Caki2 (cell line): Measurements from ENCODE around the gene TKFC. TPM values are rescaled to one million over a fixed set of nuclear protein-coding genes. Genes with fewer than 3 reads are reported as not detected.
A peak's percentile ranks its signal among the peaks of the same experiment; 100 is the strongest.

Experiments
- DNase-seq: peaks from one replicate; pipeline ENCODE4 v3.0.0-alpha.2; 2015; ENCODE audit warnings: low read depth
- in situ Hi-C: cut with HindIII; loops from 2 replicates; pipeline ENCODE4 v1.10.0; 2016; ENCODE audit warnings: low sequenced_read_pairs, low pct_unique_long_range_greater_than_20kb, mixed read lengths
- total RNA-seq: library from RNA; depleted of rRNA; stranded (reverse); fragments of >200 nt; shearing (Covaris generic); gene quantifications from 2 replicates; pipeline ENCODE4 v1.2.3, GENCODE V29; 2014; ENCODE audit warnings: low replicate concordance

The TKFC gene
- total RNA-seq, 1 experiment from 2014 or later, result 73.5 TPM

DNA sequence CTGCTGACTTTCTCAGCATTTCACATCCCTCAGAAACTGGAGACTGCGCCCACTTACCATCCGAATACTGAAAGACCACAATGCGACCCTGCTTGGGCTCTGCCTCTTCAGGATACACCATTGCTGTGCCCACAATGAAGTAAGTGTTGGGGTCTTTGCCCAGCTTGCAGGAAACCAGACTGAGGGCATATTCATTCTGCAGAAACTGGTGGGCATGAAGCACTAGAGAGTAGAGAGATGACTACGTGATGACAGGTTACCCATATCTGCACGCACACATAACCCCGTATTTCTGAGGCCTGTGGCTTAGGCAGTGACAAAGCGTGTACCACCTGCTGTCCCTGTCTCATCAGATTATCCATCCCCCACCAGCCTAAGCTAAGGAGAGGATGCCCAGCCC, 23.3 kb upstream of the TKFC start:
- no peak for DNase-seq
- in situ Hi-C loops, result no loop called here

DNA sequence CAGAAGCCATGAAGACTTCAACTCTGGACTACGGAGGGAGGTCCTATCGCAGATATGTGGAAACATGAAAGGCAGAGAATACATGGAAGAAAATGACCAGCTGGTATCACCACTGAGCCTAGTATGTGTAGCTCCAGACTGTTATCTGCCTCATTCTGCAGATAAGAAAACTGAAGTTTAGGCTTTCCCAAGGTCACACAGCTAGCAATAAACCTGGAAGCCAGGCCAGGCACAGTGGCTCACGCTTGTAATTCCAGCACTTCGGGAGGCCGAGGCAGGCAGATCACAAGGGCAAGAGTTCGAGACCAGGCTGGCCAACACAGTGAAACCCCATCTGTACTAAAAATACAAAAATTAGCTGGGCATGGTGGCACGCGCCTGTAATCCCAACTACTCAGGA, 22.3 kb upstream of the TKFC start:
- DNase-seq, result no peak
- in situ Hi-C loops, result no loop called here

GRCh38 chr11:61315260-61315659, 17.8 kb upstream of the TKFC start:
- in situ Hi-C loops, result no loop called here
- peak; percentile 19 for DNase-seq

- in situ Hi-C loops, result no loop called here
Observed at GRCh38 chr11:61325649-61326414, 7.2 kb upstream of the TKFC start.

DNA sequence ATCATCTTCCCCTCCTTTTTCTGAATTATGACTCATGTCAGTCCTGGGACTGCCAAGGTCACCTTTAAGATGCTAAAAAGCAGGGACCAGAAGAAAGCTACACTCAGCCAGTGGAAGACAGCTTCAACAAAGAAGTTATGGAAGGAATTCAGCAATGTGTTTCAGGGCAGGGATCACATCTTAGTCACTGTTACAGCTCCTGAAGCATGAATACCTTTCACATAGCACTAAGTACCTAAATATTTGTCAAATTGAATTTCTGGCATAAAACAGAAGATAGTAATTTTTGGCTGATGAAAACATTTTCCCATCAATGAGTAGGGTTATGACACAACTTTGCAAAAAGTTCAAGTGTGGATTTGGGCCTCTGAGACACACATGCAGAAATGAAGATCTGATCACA, 5.4 kb upstream of the TKFC start:
- in situ Hi-C loops, result no loop called here
- DNase-seq, result no peak

More at GRCh38 chr11:61325649-61326414, 7.2 kb upstream of the TKFC start:
- no peak for DNase-seq

DNA sequence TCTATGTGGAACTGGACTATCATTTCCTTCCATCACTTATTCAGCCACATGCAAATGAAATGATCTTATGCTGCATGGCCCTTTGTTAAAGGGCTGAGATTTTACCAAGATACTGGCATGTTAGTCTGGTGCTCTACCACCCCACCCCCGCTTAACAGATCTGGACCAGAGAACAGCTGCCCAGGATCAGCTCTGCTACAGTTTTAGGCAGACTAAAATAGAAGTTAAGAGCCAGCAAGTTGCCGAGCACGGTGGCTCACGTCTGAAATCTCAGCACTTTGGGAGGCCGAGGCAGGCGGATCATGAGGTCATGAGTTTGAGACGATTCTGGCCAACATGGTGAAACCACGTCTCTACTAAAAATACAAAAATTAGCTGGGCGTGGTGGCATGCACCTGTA, 4.7 kb upstream of the TKFC start:
- DNase-seq, result no peak
- in situ Hi-C loops, result no loop called here

- DNase-seq, result no peak
- in situ Hi-C loops, result no loop called here
Observed at GRCh38 chr11:61329871-61330270, 3.2 kb upstream of the TKFC start.

DNA sequence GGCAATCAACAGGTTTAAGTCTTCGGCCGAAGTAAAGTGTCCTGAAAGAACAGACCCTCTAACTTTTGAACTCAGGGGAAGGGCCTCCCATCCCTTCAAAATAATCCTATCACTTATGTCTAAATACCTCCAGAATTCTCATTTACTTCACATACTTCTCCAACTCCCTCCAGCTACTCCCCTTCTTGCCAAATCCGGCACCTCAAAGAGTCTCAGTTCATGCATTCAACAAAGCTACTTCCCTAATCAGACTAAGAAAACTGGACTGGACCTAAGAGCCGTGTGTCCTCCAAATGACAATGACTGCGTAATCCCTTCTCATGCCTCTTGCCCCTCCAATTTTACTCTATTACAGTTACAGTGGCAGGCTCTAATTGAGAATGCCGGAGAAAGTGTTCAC, 1.4 kb upstream of the TKFC start:
- no peak for DNase-seq
- in situ Hi-C loops, result no loop called here

- in situ Hi-C loops, result no loop called here
- no peak for DNase-seq
Observed at GRCh38 chr11:61332281-61332796, 689 bp upstream of the TKFC start.

DNA sequence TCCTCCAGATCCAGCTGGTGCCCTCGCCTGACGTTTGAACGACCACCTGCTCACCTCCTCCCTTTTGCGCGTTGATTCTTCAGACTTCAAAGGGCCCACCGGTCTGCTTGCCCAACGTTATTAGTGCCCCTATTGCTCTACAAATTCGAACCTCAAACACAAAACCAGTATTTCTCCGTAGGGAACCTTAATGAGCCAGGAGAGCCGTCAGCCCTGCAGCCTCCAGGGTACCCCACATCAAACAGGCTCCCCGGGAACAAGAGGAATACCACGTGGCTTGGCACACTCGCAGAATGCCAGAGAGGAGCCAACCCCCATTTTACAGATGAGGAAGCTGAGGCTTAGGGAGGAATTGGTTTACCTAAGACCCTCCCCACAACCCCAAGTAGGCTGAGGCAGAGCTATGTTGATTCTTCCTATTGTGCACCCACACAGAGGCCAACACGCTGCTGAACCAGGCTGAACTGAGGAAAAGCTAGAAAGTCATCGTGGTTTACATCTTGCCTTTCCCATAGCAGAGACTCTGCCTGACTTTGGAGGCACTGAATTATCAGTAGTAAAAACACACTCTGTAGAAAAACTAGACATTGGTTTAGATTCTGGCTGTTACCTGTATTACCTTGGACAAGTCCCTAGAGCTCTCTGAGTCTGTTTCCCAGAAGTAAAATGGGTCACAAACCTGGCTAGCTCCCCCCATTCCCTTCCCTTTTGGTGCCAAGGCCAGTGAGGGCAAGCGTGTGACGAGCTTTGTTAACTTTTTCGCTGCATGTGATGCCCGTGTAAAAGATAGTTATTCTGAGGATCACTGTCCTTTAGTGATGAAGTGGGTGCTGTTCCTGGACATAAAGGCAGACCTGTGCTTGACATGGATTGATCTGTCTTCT, 764 bp downstream of the TKFC start:
- in situ Hi-C loops, result no loop called here
- no peak for DNase-seq

- in situ Hi-C loops, result no loop called here
- peak; percentile 14 for DNase-seq
Observed at GRCh38 chr11:61334434-61335354, 1.7 kb downstream of the TKFC start.

DNA sequence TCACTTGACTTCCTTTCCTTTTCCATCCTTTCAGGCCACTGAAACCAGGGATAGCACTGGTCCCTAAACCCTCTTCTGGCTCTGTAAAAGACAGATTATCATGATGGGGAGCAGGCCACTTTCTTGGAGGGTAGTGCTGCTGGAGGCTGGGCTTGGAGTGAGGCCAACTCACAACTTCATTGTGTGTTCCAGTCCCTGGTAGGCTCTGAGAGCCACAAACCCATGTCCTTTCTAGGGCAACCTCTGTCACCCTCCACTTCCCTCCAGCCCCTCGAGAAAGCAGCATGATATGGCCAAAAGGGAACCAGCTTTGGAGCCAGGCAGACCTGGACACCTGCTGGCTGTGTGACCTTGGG, 2.3 kb downstream of the TKFC start:
- in situ Hi-C loops, result no loop called here
- DNase-seq, result no peak

DNA sequence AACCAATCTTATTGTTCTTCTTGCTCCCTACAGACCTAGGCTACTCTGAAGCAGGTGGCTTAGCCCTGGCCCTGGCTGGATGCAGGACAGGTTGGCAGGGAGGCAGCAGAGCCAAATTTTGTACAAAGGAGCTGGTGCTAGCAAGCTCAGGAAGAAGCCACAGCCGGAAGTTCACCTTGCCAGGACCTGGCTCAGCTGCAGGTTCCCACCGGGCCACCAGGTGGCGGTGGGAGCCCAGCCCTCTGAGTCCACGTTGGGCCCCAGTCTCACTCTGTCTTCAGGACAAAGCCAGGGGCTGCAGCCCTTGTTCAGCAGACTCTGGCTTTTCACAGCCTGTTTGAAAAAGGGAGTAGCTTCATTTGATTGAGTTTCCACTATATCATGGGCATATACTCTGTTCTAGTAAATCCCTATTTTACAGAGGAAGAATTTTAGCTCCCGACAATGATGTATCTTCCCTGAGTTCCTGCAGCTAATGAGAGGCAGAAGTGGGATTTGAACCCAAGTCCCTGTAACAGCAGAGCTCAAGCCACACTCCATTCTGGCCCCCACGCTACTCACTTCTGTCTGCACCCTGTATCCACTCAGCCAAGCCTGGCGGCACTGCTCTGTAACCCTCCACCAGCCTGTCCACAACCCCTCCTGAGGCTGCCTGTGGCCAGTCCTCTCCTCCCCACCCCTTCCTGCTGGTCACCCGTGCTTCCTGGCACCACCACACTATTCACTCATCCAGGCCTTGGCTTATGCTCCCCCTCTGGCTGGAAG, 3.3 kb downstream of the TKFC start:
- DNase-seq, result peak; percentile 63
- in situ Hi-C loops, result no loop called here

- no peak for DNase-seq
- in situ Hi-C loops, result no loop called here
Observed at GRCh38 chr11:61337706-61338470, 4.9 kb downstream of the TKFC start.

DNA sequence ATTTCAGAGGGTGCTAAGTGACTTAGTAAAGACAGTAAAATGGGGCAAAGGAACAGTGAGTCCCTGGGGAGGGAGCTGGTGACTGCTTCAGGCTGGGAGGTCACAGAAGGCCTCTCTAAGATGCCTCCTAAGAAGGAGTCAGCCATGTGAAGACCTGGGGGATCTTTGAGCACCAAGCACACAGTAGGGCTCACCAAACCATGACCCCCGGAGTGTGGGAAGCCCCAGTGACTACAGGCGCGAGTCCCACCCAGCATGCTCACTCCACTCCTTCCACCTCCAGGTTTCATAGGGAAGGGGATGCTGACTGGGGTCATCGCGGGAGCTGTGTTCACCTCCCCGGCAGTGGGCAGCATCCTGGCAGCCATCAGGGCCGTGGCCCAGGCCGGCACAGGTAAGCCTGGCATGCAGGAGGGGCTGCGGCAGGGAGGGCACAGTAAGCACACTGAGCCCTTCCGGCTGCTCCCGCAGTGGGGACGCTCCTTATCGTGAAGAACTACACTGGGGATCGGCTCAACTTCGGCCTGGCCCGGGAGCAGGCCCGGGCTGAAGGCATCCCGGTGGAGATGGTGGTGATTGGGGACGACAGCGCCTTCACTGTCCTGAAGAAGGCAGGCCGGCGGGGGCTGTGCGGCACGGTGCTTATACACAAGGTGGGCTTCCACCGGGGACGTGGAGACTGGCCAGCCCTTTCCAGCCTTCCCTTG, 5.9 kb downstream of the TKFC start:
- in situ Hi-C loops, result no loop called here
- DNase-seq, result no peak

DNA sequence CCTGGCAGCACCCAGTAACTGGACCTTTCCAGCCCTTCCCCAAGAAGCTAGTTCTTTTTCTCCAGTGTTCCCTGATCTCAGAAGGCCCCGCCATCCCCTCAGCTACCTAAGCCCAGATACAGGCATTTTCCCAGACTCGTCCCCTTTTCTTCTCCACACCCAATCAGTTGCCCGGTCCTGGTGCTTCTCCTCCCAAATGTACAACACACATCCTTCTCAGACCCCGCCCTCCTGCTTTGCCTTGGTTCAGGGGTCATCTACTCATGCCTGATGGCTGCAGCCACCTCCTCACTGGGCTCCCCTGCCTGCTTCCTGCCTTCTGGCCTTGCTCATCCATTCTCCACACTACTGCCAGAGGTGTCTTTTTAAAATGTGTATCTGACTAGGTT, 6.5 kb downstream of the TKFC start:
- in situ Hi-C loops, result no loop called here
- no peak for DNase-seq

DNA sequence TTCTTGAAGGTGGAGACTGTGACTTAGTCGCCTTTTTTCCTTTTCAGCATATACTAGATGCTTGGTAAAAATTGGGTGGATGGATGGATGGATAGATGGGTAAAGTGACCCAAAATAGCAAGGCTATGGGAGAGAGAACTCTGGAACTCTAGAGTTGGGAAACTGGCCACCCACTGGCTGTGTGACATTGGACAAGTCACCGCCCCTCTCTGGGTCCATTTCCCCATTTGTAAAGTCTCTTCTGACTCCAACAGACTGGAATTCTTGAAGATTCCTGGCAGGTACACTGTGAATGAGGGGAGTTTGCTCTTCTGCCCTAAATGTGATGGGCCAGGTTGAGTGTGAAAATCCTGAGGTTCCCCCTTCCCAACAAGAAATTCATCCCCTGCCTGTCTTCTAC, 8.0 kb downstream of the TKFC start:
- DNase-seq, result no peak
- in situ Hi-C loops, result no loop called here
